NCI-H748 treated with DMSO at 0.1 percent for 48 hours (cell line): ENCODE measurements around the gene RIPPLY1.
"Not testable (repeated sequence)": the region's sequence is repeated elsewhere in the genome, so short reads cannot be mapped to it uniquely, and the experiment has no call there.

Experiments
- DNase-seq: peaks from one replicate; lab custom pipeline; 2025; lab: John Stamatoyannopoulos, UW

Gene RIPPLY1

GRCh38 chrX:106906361-106906760, 3.2 kb upstream of the RIPPLY1 start:
- no peak for DNase-seq

- DNase-seq = no peak
These were observed 2.0 kb upstream of the RIPPLY1 start for GRCh38 chrX:106905064-106905708.

- no peak for DNase-seq
These were observed 851 bp upstream of the RIPPLY1 start for GRCh38 chrX:106903856-106904528.

GRCh38 chrX:106902684-106903083, 457 bp downstream of the RIPPLY1 start:
- DNase-seq = no peak

- no peak for DNase-seq
These were observed 1.3 kb downstream of the RIPPLY1 start for GRCh38 chrX:106901781-106902219.

- DNase-seq = no peak
These were observed 1.8 kb downstream of the RIPPLY1 start for GRCh38 chrX:106901341-106901740.

GRCh38 chrX:106899841-106900240, 3.3 kb downstream of the RIPPLY1 start:
- DNase-seq = no peak

- DNase-seq = no peak
These were observed 3.9 kb downstream of the RIPPLY1 start for GRCh38 chrX:106899276-106899675.

- peak; percentile 7 for DNase-seq
These were observed 4.7 kb downstream of the RIPPLY1 start for GRCh38 chrX:106898462-106898861.

GRCh38 chrX:106897259-106897658, 5.9 kb downstream of the RIPPLY1 start:
- DNase-seq = no peak

GRCh38 chrX:106894978-106895452, 8.1 kb downstream of the RIPPLY1 start:
- DNase-seq = no peak

GRCh38 chrX:106894392-106894909, 8.7 kb downstream of the RIPPLY1 start:
- peak; percentile 51 for DNase-seq

GRCh38 chrX:106891762-106892460, 11.2 kb downstream of the RIPPLY1 start:
- no peak for DNase-seq

GRCh38 chrX:106889468-106889867, 13.7 kb downstream of the RIPPLY1 start:
- no peak for DNase-seq

- DNase-seq = no peak
These were observed 28.0 kb downstream of the RIPPLY1 start for GRCh38 chrX:106875151-106875550.

- peak; percentile 5 for DNase-seq
These were observed 29.1 kb downstream of the RIPPLY1 start for GRCh38 chrX:106874075-106874474.

GRCh38 chrX:106872796-106873195, 30.3 kb downstream of the RIPPLY1 start:
- DNase-seq = not testable (repeated sequence)

GRCh38 chrX:106863697-106864096, 39.4 kb downstream of the RIPPLY1 start:
- no peak for DNase-seq

GRCh38 chrX:106862972-106863688, 40.0 kb downstream of the RIPPLY1 start:
- DNase-seq = no peak
